Hindlimb muscle (tissue), 1 donor: Measurements from ENCODE around the gene IL17D. TPM values are rescaled to one million over a fixed set of nuclear protein-coding genes. Genes with fewer than 3 reads are reported as not detected.
"Not testable (repeated sequence)": the region's sequence is repeated elsewhere in the genome, so short reads cannot be mapped to it uniquely, and the experiment has no call there.

Source experiments
- DNase-seq: peaks from one replicate; pipeline ENCODE4 v3.0.0-alpha.2; 2013
- polyA plus RNA-seq: library from polyadenylated mRNA; unstranded; fragments of 120-200 nt; gene quantifications from one replicate; pipeline ENCODE4 v1.2.1, GENCODE V29; 2013; ENCODE audit not compliant: insufficient read length

The IL17D gene
- polyA plus RNA-seq: 18.2 TPM

GRCh38 chr13:20702915-20703779, at the start of gene IL17D:
TSS of gene IL17D (plus strand) at chr13:20703699. CDS start at chr13:20704002, 303 bp downstream.
- peak; percentile 51 for DNase-seq

DNA sequence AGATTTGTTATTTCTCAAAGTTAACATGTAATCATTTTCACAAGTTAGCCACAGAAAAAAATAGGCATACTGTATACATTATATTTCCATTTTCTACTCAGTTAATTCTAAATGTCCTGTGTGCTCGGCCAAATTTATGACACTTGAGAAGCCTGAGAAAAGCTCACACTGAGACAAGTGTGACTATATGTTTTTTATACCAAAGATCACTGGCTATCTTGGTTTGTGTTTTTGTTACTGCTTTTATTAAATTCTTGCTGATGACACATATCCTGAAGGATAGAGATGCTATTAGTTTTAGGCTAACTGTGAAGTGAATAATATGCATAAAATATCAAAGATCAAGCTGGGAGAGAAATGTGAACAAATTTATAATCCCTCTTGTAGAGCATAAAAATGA, 49.3 kb upstream of the IL17D start:
- DNase-seq: no peak

DNA sequence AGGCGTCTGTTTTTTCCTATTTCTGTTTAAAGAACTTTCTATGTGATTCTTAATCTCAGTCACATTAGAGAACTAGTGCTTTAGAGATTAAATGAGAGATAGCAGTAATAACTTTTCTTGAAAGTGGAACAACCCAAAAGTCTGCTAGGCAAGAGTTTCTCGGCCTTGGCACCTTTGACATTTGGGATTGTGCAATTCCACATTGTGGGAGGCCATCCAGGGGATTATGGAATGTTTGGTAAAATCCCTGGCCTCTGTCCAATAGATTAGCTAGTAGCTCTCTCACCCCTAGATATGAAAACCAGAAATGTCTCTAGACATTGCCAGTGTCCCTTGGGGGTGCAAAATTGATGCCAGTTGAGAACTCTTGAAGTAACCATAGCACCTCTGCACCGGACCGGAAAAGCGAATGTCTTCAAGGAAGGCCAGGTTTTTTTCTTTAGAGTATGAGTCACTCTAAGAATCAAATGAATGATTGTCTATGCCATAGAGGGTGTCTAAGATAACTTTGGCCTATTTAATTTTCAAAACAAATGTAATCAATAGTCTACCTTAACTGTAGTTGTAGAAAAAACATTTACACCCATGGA, 45.0 kb upstream of the IL17D start:
- no peak for DNase-seq

DNA sequence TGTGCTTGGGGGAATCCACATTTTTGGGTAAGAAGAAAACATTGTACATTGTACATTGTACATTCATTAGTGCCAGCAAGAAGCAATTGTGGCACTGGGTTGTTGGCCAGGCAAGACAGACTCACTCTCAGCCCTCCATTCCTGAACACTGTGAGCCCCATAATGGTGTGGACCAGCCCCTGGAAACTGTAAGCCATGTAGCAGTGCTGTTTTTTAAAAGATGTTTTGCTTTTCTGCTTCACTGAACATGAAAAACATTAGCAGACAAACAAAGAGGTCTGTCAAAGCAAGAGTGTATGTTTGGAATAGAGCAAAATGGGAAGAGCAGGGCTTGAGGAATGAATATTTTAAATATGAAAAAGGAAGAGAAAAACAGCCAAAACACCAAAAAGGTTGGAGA, 39.1 kb upstream of the IL17D start:
- DNase-seq: no peak

DNA sequence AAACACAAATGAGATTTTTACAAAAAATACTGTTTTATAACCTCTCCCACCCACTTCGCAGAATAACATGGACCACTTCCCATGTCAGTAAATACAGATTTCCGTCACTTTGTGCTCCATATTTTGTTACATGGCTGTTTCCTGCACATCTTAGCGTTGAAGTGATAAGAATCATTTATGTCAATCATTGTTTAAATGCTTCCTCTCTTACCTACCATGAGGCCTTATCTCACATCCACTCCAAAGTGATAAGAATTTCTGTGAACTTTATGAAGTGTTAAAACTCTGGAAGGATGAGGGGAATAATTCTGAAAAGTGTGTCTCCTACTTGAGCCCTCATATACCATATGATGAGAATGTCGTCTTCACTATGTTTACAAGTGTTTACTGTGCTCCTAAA, 36.6 kb upstream of the IL17D start:
- no peak for DNase-seq

DNA sequence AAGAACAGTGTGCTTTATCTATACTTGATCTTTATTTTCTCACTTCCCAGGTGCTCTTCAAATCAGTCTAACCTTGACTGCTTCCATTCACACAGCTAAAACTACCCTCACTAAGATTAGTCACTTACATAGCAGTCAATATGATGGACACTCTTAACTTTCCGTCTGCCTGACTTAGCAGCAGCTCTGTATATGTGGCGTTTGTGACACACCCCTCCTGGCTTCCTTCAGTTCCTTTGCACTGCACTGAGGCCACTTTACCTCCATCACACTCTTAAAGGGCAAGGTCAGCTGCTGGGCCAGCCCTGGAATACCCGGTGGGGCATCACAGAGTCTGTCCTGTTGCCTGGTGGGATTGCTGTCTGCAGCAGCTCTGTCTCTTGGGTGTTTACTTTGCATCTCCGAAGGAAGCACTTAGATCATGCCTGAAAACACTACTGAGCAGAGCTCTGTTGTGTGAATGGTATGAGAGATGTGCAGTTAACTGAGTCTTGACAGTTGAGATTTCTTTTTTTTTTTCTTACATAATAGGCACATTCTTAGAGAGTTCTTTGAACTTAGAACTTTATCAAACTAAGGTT, 35.6 kb upstream of the IL17D start:
- no peak for DNase-seq

DNA sequence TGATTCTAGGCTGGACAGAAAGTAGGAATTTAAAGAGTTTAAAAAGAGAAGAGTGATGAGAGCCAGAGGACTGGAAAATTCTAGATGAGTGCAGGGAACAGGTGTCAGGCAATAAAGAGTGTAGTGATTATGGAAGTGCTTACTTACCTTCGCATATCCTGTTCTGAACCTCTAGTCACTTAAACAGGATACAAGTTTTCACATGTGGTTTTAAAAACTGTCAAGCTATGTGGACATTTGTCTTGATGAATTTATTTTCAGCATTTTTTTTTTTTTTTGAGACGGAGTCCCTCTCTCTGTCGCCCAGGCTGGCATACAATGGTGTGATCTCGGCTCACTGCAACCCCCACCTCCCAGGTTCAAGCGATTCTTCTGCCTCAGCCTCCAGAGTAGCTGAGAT, 34.3 kb upstream of the IL17D start:
- no peak for DNase-seq

GRCh38 chr13:20671789-20672188, 31.7 kb upstream of the IL17D start:
- DNase-seq: no peak

GRCh38 chr13:20672772-20673171, 30.7 kb upstream of the IL17D start:
- no peak for DNase-seq

GRCh38 chr13:20673715-20674114, 29.8 kb upstream of the IL17D start:
- DNase-seq: no peak

- no peak for DNase-seq
Measured at GRCh38 chr13:20676213-20676612, 27.3 kb upstream of the IL17D start.

DNA sequence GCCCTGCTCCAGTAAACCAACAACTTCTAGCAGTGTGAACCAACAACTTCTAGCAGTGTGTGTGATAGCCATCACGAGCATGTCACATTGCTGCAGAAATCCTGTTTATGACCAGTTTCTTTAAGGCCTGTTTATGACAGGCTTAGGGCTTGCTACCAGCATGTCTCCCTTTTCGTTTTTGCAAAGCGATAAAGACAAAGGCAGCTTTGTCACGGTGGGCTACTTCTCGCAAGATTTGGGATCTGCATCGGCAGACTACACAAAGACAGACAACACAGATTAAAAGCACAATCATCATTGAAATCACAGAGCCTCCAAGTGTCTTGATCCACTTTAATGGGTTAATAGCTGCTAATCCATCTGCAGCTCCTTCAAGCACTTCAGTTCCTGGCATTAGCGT, 24.9 kb upstream of the IL17D start:
- DNase-seq: not testable (repeated sequence)

GRCh38 chr13:20679879-20680278, 23.6 kb upstream of the IL17D start:
- no peak for DNase-seq

GRCh38 chr13:20680416-20681080, 23.0 kb upstream of the IL17D start:
- no peak for DNase-seq

- not testable (repeated sequence) for DNase-seq
Measured at GRCh38 chr13:20681481-20681880, 22.0 kb upstream of the IL17D start.

DNA sequence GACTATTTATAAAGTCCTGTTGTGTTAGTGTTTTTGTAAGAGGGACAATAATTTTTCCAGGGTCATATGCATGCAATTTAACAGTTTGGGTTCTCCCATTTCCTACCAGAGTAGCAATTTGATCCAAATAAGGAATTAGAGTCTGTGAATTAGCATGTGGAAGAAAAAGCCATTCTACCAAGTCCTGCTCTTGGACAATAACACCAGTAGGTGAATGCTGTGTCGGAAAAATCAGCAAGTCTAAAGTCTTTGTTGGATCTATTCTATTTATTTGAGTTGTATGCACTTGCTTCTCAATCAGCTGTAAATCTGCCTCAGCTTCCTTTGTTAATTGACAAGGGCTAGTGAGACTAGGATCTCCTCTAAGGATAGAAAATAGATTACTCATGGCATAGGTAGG, 21.4 kb upstream of the IL17D start:
- DNase-seq: no peak

GRCh38 chr13:20684041-20684440, 19.5 kb upstream of the IL17D start:
- no peak for DNase-seq

DNA sequence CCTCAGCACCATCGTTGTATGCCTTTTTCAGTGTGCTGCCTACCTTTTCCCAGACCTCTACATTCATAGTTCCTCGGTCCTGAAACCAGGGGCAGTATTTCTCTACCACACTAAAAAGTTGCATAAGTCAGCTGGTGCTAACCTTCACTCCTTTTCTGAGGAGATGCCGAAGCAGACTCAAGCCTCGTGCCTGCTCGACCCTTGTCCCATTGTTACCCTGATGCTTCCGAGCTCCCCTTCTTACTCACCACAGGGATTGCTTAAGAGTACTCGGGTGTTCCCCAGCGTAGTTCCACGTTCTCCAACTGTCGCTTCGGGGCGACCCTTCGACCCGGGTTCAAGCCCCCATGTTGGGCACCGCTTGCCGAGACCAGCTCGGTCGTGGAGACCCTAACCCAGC, 19.0 kb upstream of the IL17D start:
- DNase-seq: no peak

DNA sequence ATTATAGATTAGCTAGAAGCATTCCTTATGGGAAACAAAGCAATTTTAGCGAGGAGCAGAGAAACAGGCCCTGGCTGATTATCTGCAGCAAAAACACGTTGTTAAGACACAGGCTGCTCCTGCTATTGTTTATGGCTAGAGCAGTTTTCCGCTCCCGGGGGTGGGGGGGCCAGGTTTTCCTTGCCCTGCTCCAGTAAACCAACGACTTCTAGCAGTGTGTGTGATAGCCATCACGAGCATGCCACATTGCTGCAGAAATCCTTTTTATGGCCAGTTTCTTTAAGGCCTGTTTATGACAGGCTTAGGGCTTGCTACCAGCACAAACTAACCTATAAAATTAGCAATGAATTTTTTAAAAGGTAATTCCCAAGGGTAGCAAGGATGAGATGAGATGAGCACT, 18.4 kb upstream of the IL17D start:
- DNase-seq: no peak

DNA sequence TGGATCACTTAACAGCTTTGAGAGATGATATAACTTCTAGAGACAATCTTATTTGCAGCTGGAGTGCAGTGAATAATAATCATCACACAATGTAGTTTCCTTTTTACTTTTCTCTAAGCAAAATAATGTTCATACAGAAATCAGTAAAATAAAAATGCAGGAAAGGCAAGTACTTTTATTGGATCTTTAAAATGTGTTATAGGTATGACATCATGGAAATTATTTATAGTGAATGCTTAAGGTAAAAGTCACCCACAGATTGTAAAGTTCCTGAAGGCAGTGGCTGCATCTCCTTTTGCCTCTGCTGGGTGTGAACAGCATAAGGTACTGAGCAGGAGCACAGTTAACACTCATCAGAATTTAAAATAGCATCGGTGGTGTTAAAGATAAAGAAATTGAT, 17.3 kb upstream of the IL17D start:
- DNase-seq: no peak

GRCh38 chr13:20686863-20687579, 16.5 kb upstream of the IL17D start:
- no peak for DNase-seq

- no peak for DNase-seq
Measured at GRCh38 chr13:20689291-20689690, 14.2 kb upstream of the IL17D start.

DNA sequence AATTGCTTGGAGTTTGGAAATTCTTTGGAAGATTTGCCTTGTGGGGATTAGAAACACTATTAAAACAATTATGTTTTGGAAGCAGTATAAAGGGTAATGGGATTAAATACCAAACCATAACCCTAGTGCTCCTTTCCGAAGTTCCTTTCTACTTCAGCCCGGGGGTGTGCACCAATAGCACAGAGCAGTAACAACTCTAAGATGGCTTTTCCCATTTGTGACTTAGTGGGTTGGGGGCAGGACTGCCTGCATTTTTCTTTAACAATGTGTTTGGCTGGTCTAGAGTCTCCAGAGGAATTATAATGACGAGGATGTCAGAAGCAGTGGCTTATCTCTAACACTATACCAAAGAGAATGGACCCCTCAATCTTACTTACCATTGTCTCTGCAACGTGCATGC, 11.9 kb upstream of the IL17D start:
- DNase-seq: no peak
